ENCODE data around the gene SOCS3.
"Not testable (repeated sequence)": the region's sequence is repeated elsewhere in the genome, so short reads cannot be mapped to it uniquely, and the experiment has no call there.

Gene SOCS3

GRCh38 chr17:78313735-78314648 is 45.9 kb downstream of the SOCS3 start:
- peak overlapping the region; percentile 49 for H3K4me3 ChIP-seq
- DNase-seq (ENCODE audit: low read depth, low spot score), result no peak
- H3K9ac ChIP-seq (ENCODE audit: insufficient read length), result no peak overlapping the region
- H3K36me3 ChIP-seq (ENCODE audit: insufficient read depth, low read length), result no peaks in the 10 kb centered on the region
- TF ChIP-seq POLR2AphosphoS5 (IDR thresholded peaks at IDR 0.05; ENCODE audit: borderline replicate concordance, low read depth, low read length), result no peak
- TF ChIP-seq FOXP2 (optimal IDR thresholded peaks at IDR 0.05; ENCODE audit: control extremely low read depth, extremely low read length, insufficient read depth), result no peak
- no peak for TF ChIP-seq EZH2 (IDR thresholded peaks at IDR 0.05)
- H3K9me3 ChIP-seq (ENCODE audit: low read depth, low read length), result no peaks in the 10 kb centered on the region
- peak overlapping the region; percentile 98 for H3K27ac ChIP-seq

- not testable (repeated sequence) for H3K9me3 ChIP-seq (ENCODE audit: low read depth, low read length); H3K27ac ChIP-seq; H3K4me3 ChIP-seq; H3K36me3 ChIP-seq (ENCODE audit: insufficient read depth, low read length); DNase-seq (ENCODE audit: low read depth, low spot score); H3K9ac ChIP-seq (ENCODE audit: insufficient read length)
Observed at GRCh38 chr17:78309659-78310255, 50.1 kb downstream of the SOCS3 start.

- Histone ChIP-seq H3K9me3 (ENCODE audit: low read depth, low read length) (no peaks in the 10 kb centered on the region), H3K27ac (no peak overlapping the region), H3K9ac (ENCODE audit: insufficient read length) (no peak overlapping the region), H3K36me3 (ENCODE audit: insufficient read depth, low read length) (no peaks in the 10 kb centered on the region), H3K4me3 (no peak overlapping the region)
- TF ChIP-seq EZH2 (IDR thresholded peaks at IDR 0.05) (no peak), POLR2AphosphoS5 (IDR thresholded peaks at IDR 0.05; ENCODE audit: borderline replicate concordance, low read depth, low read length) (no peak), FOXP2 (optimal IDR thresholded peaks at IDR 0.05; ENCODE audit: control extremely low read depth, extremely low read length, insufficient read depth) (no peak)
- no peak for DNase-seq (ENCODE audit: low read depth, low spot score)
Observed at GRCh38 chr17:78307887-78308638, 51.8 kb downstream of the SOCS3 start.

GRCh38 chr17:78306913-78307312 is 53.0 kb downstream of the SOCS3 start:
- no peaks in the 10 kb centered on the region for H3K9me3 ChIP-seq (ENCODE audit: low read depth, low read length)
- no peak overlapping the region for H3K27ac ChIP-seq
- H3K9ac ChIP-seq (ENCODE audit: insufficient read length), result no peak overlapping the region
- no peak for TF ChIP-seq POLR2AphosphoS5 (IDR thresholded peaks at IDR 0.05; ENCODE audit: borderline replicate concordance, low read depth, low read length)
- TF ChIP-seq FOXP2 (optimal IDR thresholded peaks at IDR 0.05; ENCODE audit: control extremely low read depth, extremely low read length, insufficient read depth), result no peak
- TF ChIP-seq EZH2 (IDR thresholded peaks at IDR 0.05), result no peak
- no peak overlapping the region for H3K4me3 ChIP-seq
- H3K36me3 ChIP-seq (ENCODE audit: insufficient read depth, low read length), result no peaks in the 10 kb centered on the region
- DNase-seq (ENCODE audit: low read depth, low spot score), result no peak

Data from SK-N-MC (cell line).